Measurements from ENCODE around the gene CLEC10A. TPM values are rescaled to one million over a fixed set of nuclear protein-coding genes. Genes with fewer than 3 reads are reported as not detected.

CLEC10A gene
- total and polyA plus RNA-seq, 11 donors, result 1.5 to 30.1 (median 2.7) TPM

- Histone ChIP-seq H3K27ac (no peak overlapping the region), H3K36me3 (no peaks in the 10 kb centered on the region), H3K27me3 (no peaks in the 10 kb centered on the region), H3K9me3 (peaks cover 0 to 16% (median 7%) of the 10 kb centered on the region in 12 donors), H3K4me1 (no peaks in the 10 kb centered on the region), H3K4me3 (no peak overlapping the region)
- no peak for TF ChIP-seq POLR2A (IDR thresholded peaks at IDR 0.05)
- TF ChIP-seq, protein P1, sequence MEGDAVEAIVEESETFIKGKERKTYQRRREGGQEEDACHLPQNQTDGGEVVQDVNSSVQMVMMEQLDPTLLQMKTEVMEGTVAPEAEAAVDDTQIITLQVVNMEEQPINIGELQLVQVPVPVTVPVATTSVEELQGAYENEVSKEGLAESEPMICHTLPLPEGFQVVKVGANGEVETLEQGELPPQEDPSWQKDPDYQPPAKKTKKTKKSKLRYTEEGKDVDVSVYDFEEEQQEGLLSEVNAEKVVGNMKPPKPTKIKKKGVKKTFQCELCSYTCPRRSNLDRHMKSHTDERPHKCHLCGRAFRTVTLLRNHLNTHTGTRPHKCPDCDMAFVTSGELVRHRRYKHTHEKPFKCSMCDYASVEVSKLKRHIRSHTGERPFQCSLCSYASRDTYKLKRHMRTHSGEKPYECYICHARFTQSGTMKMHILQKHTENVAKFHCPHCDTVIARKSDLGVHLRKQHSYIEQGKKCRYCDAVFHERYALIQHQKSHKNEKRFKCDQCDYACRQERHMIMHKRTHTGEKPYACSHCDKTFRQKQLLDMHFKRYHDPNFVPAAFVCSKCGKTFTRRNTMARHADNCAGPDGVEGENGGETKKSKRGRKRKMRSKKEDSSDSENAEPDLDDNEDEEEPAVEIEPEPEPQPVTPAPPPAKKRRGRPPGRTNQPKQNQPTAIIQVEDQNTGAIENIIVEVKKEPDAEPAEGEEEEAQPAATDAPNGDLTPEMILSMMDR (IDR thresholded peaks at IDR 0.05), result no peak
- DNase-seq (no peak), ATAC-seq (no peak)
- 80 to 93% (median 87%) methylated on average over 2 of the region's 2 CpGs for WGBS, 4 donors
- intact Hi-C loops (cut with DNase I), result no loop called here
These were observed 7.6 kb downstream of the CLEC10A start for GRCh38 chr17:7072406-7072805.

DNA sequence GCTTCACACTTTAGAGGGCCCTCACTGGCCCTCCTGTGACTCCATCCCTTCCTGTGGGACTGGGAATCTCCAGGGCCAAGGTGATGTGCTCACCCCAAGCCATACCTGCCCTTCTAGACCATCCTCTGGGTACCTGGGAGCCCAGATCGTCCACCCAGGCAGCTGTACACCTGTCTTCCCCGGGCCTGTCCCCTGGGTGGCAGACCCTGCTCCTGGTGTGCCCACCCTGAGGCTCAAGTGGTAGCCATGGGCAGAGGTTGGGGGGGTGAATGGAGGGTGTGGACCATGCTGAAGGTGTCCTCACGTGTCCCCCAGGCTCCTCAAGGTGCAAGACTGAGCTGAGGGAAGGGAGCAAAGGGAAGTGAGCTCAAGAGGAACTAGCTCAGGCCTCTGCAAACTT, 9.3 kb downstream of the CLEC10A start:
- no peaks in the 10 kb centered on the region for H3K36me3 ChIP-seq
- no peaks in the 10 kb centered on the region for H3K27me3 ChIP-seq
- no peak overlapping the region for H3K4me3 ChIP-seq
- H3K9me3 ChIP-seq, result peaks cover 0 to 16% (median 7%) of the 10 kb centered on the region in 12 donors
- intact Hi-C loops (cut with DNase I), result no loop called here
- no peak for TF ChIP-seq POLR2A (IDR thresholded peaks at IDR 0.05)
- TF ChIP-seq, protein P1 (IDR thresholded peaks at IDR 0.05), result no peak
- no peak for DNase-seq
- WGBS, 4 donors, result 79 to 90% (median 80%) methylated on average over 3 of the region's 3 CpGs
- H3K27ac ChIP-seq, result no peak overlapping the region
- ATAC-seq, result no peak
- H3K4me1 ChIP-seq, result no peaks in the 10 kb centered on the region

DNA sequence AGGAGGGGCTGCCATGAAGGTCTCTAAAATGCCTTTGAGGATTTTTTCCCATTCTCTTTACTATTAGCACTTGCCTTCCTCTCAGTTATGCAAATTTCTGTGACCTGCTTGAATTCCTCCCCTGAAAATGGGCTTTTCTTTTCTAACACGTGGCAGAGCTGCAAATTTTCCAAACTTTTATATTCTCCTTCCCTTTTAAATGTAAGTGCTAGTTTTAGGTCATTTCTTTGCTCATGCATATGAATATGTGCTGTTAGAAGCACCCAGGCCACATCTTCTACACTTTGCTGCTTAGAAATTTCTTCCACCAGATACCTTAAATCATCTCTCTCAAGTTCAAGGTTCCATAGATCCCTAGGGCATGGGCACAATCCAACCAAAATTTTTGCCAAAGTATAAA, 11.8 kb downstream of the CLEC10A start:
- WGBS, 4 donors, result 14 to 27% (median 19%) methylated on average over 1 of the region's 1 CpG
- intact Hi-C loops (cut with DNase I), result no loop called here
- ATAC-seq (no peak), DNase-seq (no peak)
- Histone ChIP-seq H3K4me3 (no peak overlapping the region), H3K27ac (no peak overlapping the region), H3K27me3 (no peaks in the 10 kb centered on the region), H3K9me3 (peaks cover 0 to 16% (median 7%) of the 10 kb centered on the region in 12 donors), H3K4me1 (no peaks in the 10 kb centered on the region), H3K36me3 (no peaks in the 10 kb centered on the region)
- TF ChIP-seq, protein P1 (IDR thresholded peaks at IDR 0.05), result no peak
- TF ChIP-seq POLR2A (IDR thresholded peaks at IDR 0.05), result no peak

DNA sequence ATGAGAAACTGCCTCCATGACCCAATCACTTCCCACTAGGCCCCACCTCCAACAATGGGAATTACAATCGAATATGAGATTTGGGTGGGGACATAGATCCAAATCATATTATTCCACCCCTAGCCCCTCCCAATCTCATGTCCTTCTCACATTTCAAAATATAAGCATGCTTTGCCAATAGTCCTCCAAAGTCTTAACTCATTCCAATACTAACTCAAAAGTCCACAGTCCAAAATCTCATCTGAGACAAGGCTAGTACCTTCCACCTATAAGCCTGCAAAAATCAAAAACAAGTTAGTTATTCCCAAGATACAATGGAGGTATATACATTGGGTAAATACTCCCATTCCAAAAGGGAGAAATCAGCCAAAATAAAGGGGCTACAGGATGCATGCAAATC, 12.9 kb downstream of the CLEC10A start:
- H3K27ac ChIP-seq, result no peak overlapping the region
- no peaks in the 10 kb centered on the region for H3K4me1 ChIP-seq
- peaks cover 0 to 16% (median 7%) of the 10 kb centered on the region in 12 donors for H3K9me3 ChIP-seq
- DNase-seq (no peak), ATAC-seq (no peak)
- intact Hi-C loops (cut with DNase I), result no loop called here
- no peak overlapping the region for H3K4me3 ChIP-seq
- peaks cover 0 to 6% (median 0%) of the 10 kb centered on the region in 9 donors for H3K27me3 ChIP-seq
- no peaks in the 10 kb centered on the region for H3K36me3 ChIP-seq
- TF ChIP-seq POLR2A (IDR thresholded peaks at IDR 0.05), result no peak
- TF ChIP-seq, protein P1 (IDR thresholded peaks at IDR 0.05), result no peak
- 68 to 77% (median 73%) methylated on average over 1 of the region's 1 CpG for WGBS, 4 donors
